Left lobe of liver (tissue), 2 donors: Measurements from ENCODE around the gene ARHGAP30. TPM values are rescaled to one million over a fixed set of nuclear protein-coding genes. Genes with fewer than 3 reads are reported as not detected.
"Not testable (repeated sequence)": the region's sequence is repeated elsewhere in the genome, so short reads cannot be mapped to it uniquely, and the experiment has no call there.

Experiments used
- ATAC-seq: fragments of 200-7000 bp; cut with Tn5 transposase; one replicate; pipeline ENCODE4 v1.9.1; 2020; ENCODE audit warnings: mild to moderate bottlenecking, moderate library complexity
- DNase-seq: peaks from one replicate; pipeline ENCODE4 v3.0.0-alpha.2; 2020; ENCODE audit warnings: low spot score
- total RNA-seq: library from RNA; stranded (reverse); gene quantifications from one replicate; pipeline ENCODE4 v1.2.1, GENCODE V29; 2021
- donor health status: DM: no; HTN: no; CAD: no; lungs with moderate emphysema.
- donor health status: DM: no; HTN: yes; CAD: no.

ARHGAP30 gene
- total RNA-seq, 1 donor from 2014 or later = 4.0 TPM

DNA sequence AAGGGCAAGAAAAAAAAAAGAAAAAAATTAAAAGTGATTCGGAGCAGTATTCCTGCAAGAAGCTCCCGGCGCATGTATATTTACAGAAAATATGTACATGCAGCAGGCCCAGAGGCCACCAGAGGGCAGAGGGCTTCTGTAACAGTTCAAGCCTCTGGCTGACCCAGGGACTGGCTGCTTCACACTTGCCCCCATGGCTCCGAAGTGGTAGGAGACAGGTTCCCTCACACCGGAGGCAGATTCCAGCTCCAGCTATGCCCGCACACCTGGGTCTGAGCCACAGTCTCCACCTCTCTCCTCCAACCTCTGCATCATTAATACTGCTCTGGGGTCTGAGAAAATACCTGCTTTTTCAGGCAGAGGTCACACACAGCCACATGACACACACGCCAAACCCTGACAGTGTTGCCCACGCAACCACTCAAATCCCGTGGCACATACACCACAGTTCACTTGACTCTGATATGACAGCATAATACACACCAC, 2.2 kb upstream of the ARHGAP30 start:
- peak; percentile 66 for ATAC-seq
- DNase-seq = no peak

DNA sequence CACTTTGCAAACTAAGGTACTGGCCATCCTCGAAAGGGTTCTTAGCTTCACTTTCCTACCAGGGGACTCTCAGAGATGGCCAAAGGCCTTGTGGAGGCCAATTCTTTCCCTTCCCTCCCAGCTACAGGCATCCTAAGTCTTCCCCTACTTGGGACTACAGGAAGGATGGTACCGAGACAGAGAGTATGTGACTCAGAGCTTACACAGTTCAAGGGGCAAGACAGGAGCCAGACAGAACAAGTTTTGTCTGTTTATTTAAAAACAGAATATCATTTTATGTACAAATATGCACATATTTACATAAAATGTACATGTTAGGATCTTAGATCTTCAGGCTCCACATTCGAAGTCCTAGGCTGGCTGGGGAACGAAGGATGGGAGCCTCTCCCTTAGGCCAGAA, 1.1 kb upstream of the ARHGAP30 start:
- DNase-seq = no peak
- no peak for ATAC-seq

DNA sequence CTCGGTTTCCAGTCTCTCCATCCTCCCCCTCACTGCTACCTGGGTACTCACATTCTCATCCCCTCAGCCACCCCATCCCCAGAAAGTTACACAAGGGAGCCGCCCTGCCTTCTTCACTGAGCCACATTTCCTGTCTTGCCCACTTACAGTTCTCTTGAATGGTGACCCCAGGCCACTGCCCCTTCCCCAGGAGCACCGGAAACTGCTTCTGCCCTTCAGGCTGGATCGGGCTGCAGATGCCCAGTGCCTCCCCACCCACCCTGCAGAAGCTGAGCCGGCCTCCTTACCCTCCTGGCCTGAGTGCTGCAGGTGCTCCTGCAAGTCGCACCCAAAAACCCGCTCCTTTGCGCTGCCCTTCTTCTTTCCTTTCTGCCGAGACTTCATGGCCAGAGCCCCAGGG, 450 bp downstream of the ARHGAP30 start:
- DNase-seq (no peak), ATAC-seq (no peak)

DNA sequence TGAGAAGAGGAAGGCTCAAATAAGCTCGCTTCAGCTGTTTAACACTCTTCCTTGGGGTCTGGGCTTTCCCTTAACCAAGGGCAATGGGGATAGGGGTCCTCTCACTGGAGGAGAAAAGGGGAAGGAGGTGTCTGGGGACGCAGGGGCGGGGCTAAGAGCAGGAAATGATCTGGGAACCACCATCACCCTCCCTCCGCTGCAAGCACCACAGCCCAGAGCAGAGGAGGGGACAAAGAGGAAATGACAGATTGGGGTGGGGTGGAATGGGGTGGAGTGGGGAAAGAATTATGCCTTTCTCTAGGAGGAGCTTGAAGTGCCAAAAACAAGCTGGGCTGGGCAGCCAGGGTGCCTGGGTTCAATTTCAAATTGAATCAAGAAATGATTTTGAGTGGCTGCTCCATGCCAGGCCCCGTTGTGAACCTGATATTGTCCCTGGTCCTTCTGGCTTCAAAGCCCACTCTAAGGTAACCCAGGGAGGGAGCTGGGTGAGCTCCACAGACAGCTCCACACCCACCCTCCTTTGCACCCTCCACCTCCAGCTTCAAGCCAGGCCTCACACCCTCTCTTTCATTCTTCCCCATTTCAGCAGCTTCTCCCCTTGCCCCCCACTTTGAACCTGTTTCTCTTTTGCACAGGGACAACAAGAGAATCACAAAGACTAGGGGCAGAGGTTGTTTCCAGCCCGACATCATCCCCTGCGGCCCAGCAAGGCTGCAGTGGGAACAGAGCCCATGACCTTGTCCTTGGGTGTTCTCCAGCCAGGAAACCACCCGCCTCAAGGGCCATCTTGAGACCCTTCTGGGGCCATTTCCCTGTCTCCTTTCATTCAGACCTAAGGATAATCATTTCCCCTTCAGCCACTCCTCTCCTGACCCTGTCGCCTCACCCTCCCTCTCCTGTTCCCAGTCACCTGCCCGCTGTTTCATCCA, 1.1 kb downstream of the ARHGAP30 start:
- ATAC-seq (peak; percentile 68), DNase-seq (no peak)

DNA sequence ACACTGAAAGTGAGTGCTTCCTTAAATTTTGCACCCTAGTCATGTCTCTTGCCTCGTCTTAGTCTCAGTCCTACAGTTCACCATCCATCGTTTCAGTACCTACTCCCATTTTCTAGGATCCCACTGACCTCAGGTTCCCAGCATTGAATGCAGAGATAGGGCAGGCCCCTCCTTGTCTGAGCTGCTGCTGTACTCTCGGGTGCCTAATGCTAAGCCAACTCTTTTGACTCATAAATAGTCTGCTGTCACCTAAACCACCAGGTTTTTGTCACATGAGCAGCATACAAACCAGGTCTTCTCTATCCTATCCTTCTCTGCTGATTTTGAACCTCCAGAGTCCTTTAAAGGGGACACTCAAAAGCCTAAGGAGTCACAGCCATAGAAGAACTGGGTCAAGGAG, 3.0 kb downstream of the ARHGAP30 start:
- no peak for DNase-seq

DNA sequence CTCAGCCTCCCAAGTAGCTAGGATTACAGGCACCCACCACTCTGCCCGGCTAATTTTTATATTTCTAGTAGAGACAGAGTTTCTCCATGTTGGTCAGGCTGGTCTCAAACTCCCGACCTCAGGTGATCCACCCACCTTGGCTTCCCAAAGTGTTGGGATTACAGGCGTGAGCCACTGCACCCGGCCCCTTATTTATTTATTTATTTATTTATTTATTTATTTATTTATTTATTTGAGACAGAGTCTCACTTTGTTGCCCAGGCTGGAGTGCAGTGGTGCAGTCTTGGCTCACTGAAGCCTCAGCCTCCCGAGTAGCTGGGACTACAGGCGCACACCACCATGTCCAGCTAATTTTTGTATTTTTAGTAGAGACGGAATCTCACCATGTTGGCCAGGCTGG, 4.0 kb downstream of the ARHGAP30 start:
- not testable (repeated sequence) for ATAC-seq, DNase-seq

More for the DNA sequence above, 3.0 kb downstream of the ARHGAP30 start:
- ATAC-seq = no peak

DNA sequence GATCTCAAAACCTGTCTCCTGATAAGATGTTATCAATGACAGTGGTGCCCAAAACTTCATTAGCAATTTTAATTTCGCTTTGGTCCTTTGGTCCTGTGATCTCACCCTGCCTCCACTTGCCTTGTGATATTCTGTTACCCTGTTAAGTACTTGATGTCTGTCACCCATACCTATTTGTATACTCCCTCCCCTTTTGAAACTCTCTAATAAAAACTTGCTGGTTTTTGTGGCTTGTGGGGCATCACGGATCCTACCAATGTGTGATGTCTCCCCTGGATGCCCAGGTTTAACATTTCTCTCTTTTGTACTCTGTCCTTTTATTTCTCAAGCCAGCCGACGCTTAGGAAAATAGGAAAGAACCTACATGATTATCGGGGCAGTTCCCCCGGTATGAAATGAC, 5.8 kb downstream of the ARHGAP30 start:
- ATAC-seq = not testable (repeated sequence)

DNA sequence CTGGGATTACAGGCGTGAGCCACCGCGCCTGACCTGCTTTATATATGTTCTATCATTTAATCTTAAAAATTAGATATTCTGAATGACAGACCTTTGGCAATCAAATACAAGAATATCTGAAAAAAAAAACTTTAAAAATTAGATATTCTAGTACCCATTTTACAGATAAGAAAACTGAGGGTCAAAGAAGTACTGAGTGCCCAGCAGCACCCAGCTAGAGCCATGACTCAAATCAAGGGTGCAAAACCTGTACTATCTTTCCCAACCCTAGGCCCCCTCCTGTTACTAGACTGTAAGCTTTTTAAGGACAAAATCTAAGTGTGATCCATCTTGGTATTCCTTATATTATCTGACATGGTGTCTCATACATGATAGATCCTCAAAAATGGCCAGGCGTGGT, 8.3 kb downstream of the ARHGAP30 start:
- DNase-seq = no peak
- ATAC-seq = no peak

More for the DNA sequence above, 5.8 kb downstream of the ARHGAP30 start:
- not testable (repeated sequence) for DNase-seq

DNA sequence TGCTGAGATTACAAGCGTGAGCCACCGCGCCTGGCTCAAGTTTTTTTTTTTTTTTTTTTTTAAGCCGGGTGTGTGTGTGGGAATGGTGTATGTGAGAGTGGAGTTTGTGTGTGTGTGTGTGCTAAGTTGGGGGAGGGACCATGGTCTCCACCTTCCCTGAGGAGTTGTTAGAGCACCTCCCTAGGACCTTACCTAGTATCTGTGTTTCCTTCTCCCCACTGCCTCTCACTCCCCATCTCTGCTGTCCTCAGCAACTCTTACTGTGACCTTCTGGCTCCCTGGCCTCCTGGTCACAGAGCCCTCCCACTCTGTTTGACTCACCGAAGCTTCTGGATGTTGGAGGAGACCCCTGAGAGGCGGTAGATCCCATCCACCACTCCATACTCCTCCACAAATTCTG, 10.4 kb downstream of the ARHGAP30 start:
- ATAC-seq = no peak
- DNase-seq = no peak

DNA sequence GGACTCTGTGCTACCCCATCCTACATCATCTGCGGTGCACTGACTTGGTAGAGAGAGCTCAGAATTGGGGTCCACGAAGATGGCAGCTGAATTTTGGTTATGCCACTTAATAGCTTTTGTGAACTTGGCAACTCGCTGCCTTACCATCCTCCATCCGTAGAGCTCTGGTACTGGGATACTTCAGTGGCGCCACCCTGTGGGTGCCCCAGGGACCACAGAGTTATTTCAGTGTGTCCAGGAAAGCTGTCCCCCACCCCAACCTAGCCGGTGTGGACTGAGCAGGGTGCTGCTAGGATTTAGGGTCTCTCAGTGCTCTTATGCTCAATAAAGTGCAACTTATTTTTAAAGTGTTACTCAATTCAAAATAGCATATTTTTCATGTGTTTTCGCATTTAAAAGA, 14.9 kb downstream of the ARHGAP30 start:
- ATAC-seq = no peak
- no peak for DNase-seq

DNA sequence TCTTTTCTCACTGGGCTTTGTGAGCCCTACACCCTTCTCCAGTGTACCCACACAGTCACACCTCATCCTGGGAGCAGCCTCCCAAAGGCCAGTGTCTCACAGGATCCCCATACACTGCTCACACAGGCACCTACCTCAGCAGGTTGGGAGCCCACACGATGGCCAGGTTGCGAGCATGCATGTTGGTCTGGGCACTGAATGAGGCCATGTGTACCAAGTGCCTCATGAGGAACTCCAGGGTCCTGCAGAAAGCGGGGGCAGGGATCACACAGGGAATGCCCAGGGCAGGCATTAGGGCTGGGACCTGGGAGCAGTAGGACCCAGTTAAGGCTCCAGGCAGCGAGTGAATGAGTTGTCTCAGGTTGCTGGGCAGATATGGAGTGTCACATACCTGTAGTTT, 15.5 kb downstream of the ARHGAP30 start:
- DNase-seq (no peak), ATAC-seq (no peak)

DNA sequence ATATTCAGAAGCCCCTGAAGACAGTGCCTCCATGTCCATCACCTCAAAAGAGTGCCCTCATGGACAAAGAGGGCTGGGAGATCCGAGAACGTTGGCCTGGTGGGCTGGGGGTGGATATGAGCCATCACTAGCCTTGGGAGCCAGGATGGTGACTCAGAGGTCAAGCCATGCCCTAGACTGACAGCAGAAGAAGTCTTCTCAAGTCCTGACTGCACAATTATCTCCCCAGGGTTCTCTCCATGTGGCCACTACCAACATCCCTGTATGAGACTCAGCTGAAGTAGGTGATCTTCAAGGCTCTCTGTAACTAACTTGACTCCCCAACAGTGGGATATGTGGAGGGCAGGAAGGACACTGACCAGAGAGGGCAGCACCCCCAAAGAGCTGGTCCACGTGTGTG, 16.8 kb downstream of the ARHGAP30 start:
- ATAC-seq (no peak), DNase-seq (no peak)

DNA sequence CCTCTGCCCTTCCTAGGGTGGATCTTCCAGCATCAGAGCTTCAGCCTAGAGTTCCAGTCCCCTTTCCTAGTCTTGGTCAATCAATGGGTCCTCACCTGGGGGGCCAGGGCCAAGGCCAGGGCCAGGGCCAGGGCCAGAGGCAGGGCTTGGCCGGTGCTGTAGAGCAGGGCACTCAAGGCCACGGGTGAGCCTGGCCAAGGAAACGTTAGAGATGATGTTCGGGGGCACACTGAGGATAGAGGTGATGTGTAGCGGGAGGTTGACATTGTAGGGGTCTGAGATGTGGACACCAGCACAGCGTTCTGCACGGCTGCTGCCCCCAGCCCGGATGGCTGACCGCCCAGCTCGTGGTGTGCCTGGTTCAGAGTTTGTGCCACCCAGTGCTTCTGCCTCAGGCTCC, 18.5 kb downstream of the ARHGAP30 start:
- ATAC-seq = no peak
- DNase-seq = no peak

DNA sequence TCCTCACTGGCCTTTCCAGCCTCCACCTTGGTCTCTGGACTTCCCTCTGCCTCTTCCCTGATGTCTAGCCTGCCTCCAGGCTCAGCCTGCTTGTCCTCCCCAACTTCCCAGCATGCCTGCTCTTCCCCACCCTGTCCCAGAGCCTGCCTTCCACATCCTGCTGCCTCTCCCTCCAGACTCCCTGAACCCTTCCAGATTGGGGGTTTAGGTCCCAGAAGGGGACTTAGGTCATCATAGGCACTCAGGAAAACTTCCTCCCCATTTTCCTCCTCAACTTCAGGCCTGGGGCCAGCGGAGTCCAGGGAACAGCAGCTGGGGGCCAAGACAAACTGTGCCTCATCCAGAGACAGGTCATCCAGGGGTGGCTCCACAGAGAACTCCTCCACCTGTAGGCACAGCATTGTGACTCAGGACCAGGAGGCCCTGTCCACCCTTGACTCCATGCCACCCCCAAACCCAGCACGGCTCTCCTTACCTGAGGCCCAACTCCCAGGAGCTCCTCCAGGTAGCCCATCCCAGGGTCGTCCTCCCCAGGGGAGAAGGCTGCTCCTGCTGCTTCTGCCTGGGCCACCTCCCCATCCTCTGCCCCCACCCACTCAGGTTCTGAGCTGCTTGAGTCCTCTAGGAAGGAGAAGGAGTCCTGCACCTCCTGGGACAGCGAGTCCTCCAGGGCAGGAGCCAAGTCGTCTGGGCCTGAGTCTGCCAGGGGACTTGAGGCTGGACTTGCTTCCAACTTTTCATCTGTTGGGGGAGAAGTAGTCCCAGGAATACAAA, 20.6 kb downstream of the ARHGAP30 start:
- ATAC-seq (no peak), DNase-seq (no peak)

DNA sequence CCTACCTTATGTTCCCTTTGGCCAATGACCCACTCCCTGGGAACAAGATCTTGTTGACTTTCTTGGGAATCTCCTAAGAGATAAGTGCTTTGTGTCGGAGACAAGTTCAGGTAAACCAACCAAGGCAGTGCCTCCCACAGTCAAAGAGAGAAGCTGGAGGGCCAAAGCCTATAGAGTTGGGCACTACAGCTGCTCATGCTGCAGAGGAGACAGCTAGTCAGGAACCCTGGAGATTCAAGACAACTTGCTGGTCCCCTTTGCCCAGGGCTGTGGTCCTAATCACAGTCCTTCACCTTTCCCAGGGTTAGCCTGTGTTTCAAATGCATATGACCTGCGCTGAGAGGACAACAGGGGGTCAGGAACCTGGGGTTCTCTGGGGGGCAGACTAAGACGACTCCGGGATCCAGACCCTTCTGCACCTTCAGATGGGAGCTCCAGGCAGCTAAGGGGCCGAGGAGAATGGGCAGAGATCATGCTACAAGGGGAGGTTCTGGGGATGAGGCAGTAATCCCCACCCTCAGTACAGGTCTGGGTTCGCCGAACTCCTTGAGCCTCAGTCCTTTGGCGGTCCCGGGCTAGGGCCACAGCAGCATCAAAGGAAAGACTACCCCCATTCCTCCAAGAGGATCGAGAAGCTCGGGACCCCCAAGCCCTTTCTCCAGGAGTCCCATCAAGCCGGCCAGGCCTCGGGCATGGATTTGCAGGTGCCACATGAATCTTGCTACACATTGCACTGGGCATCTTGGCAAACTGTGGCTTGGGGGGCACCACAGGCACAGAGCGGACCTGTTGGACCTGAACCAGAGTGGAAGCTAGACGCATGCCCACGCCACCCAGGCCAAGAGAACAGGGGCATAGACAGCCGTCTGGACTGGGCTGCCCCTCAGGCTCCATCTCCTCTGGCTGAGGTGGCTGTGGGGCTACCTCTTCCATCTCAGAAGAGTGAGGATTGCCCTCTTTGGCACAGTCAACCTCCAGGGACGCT, 22.0 kb downstream of the ARHGAP30 start:
- no peak for ATAC-seq
- DNase-seq = no peak

DNA sequence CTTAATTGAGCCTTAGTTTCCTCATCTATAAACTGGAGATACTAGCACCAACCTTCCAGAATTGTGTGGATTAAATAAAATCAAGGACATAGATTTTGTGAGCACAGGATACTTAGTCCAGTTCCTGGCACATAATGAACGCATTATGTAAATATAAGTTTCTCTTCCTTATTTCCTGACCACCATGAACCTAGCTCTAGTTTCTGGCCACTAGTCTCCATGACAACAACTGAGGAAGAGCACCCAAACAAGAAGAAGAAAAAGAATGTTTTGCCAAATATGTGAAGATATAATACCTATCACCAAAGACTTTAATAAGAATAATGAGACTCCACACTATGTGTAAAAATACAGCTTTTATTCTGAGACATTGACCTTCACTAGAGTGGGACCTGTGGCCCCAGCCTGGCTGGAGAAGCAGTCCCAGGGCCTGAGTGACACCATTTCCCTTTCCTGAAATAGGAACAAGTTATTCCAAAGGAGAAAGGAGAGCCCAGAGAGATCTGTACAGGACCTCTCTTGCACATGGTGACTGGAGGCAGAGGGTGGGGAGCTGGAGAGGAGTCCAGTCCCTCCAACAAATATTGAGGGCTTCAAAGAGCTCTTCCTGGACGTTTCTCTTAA, 23.0 kb downstream of the ARHGAP30 start:
- DNase-seq = no peak

DNA sequence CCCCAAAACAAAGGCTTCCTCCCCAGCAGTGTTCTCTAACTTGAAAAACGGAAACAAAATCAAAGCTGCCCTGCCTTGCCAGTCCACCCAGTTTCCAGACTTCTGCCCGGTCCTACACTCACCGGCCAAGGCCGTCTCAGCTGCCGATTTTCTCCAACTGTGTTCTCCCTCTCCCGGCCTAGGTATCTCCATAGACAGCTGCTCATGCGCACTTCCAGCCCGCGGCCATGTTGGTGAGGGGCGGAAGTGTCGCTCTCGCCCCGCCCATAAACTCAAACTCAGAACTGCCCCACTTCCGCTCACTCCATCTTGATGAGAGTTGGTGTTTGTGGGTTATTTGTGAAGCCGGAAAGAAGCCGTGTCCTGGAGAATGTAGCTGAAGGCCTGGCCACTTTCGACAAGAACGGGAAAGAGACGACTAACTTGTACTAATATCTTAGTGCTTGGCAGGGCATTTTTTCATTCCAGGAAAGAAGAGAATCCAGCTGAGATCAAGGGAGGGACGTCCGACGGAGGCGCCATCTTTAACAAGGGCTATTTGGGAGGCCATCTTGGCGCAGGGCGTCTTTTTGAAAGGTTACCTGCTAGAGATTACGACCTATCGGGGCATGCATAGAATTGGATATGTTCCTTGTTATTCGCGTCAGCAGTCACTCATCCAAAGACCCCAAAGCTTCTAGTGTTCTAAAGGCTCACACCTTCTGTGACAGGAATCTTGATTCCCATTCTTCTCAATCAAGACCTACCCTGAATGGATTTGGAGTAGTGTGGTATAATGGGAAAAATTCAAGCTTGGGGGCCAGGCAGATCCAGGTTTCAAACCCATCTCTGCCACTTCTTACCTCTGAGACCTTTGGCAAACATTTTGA, 23.7 kb downstream of the ARHGAP30 start, which contains the start of gene USF1:
Gene USF1, minus strand, starts transcription at position 242 of the 869 bp plus-strand sequence. CDS start 2,702 bp downstream, outside the sequence.
- peak; percentile 91 for ATAC-seq

More for the DNA sequence above, 23.0 kb downstream of the ARHGAP30 start:
- no peak for ATAC-seq

DNA sequence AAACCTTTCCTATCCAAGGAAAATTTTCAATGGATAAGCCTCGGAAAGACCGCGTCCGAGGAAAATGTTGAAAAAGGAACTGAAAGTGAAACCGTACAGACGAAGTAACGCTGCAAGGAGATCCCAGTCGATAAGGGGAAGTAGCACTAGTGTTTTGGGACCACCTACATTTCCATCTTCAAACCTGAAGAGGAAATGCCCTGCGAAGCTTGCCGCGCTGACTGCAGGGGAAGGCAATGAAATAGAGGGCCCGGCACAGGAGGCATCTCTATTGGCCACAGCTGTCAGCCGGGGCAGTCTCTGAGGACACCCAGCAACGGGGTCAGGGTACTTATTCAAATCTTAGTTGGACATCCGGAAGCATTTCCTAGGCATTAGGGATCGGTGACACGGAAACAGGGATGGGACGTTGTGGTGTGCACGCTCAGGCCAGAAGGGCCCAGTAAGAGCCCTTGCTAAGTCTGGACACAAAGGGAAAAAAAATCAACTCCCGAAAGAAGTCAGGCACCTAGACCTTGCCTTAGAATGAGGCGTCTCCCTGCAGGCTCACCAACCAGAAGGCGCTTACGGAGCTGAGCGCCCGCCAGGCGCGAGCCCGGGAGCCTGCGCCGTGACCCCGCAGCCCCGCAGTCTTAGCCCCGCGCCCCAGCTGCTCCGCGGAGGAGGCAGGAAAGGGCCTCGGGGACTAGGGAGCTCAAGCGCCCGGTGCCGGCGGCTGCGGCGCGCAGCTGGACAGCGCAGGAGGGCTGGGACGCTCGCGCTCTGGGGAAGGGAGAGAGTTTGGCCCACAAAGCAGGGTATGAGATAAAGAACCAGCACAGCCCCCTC, 24.6 kb downstream of the ARHGAP30 start:
- DNase-seq (peak; percentile 84), ATAC-seq (peak; percentile 81)

More for the DNA sequence above, 23.7 kb downstream of the ARHGAP30 start, which contains the start of gene USF1:
- DNase-seq = peak; percentile 94
